ENCODE data around the gene CCDC180. TPM values are rescaled to one million over a fixed set of nuclear protein-coding genes. Genes with fewer than 3 reads are reported as not detected.

The CCDC180 gene
- polyA plus RNA-seq (2012; ENCODE audit: insufficient read length, low read depth), result not detected

- TF ChIP-seq FOXP2 (optimal IDR thresholded peaks at IDR 0.05; ENCODE audit: borderline replicate concordance, extremely low read depth, extremely low read length, insufficient read depth) (no peak), SIN3A (IDR thresholded peaks at IDR 0.05; ENCODE audit: borderline replicate concordance, insufficient read depth, low read length) (no peak), POLR2AphosphoS5 (IDR thresholded peaks at IDR 0.05; ENCODE audit: low read depth, low read length) (no peak)
Observed at GRCh38 chr9:97307500-97308163, at the start of gene CCDC180. Gene CCDC180 (plus strand): TSS chr9:97307659. CDS start chr9:97308064, 405 bp downstream.

- no peak for TF ChIP-seq SIN3A (IDR thresholded peaks at IDR 0.05; ENCODE audit: borderline replicate concordance, insufficient read depth, low read length)
Observed at GRCh38 chr9:97271292-97271691, 36.2 kb upstream of the CCDC180 start.

DNA sequence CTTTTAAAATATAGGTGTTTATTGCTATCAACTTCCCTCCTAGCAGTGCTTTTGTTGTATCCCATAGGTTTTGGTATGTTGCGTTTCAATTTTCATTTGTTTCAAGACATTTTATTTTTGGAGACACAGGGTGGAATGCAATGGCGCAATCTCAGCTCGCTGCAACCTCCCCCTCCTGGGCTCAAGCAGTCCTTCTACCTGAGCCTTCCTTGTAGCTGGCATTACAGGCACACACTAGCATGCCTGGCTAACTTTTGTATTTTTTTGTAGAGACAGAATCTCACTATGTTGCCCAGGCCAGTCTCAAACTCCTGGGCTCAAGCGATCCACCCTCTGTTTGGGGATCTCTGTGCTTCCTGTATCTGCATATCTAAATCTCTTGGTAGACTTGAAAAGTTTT lies 35.4 kb upstream of the CCDC180 start:
- no peak for TF ChIP-seq SIN3A (IDR thresholded peaks at IDR 0.05; ENCODE audit: borderline replicate concordance, insufficient read depth, low read length)
- TF ChIP-seq, protein P1, sequence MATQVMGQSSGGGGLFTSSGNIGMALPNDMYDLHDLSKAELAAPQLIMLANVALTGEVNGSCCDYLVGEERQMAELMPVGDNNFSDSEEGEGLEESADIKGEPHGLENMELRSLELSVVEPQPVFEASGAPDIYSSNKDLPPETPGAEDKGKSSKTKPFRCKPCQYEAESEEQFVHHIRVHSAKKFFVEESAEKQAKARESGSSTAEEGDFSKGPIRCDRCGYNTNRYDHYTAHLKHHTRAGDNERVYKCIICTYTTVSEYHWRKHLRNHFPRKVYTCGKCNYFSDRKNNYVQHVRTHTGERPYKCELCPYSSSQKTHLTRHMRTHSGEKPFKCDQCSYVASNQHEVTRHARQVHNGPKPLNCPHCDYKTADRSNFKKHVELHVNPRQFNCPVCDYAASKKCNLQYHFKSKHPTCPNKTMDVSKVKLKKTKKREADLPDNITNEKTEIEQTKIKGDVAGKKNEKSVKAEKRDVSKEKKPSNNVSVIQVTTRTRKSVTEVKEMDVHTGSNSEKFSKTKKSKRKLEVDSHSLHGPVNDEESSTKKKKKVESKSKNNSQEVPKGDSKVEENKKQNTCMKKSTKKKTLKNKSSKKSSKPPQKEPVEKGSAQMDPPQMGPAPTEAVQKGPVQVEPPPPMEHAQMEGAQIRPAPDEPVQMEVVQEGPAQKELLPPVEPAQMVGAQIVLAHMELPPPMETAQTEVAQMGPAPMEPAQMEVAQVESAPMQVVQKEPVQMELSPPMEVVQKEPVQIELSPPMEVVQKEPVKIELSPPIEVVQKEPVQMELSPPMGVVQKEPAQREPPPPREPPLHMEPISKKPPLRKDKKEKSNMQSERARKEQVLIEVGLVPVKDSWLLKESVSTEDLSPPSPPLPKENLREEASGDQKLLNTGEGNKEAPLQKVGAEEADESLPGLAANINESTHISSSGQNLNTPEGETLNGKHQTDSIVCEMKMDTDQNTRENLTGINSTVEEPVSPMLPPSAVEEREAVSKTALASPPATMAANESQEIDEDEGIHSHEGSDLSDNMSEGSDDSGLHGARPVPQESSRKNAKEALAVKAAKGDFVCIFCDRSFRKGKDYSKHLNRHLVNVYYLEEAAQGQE (IDR thresholded peaks at IDR 0.05; ENCODE audit: insufficient read depth in 1 of 2, low read depth in 2 of 2, low read length in 2 of 2), result no peak
- no peak for TF ChIP-seq FOXP2 (optimal IDR thresholded peaks at IDR 0.05; ENCODE audit: borderline replicate concordance, extremely low read depth, extremely low read length, insufficient read depth)
- no peak for TF ChIP-seq POLR2AphosphoS5 (IDR thresholded peaks at IDR 0.05; ENCODE audit: low read depth, low read length)
- no peak for TF ChIP-seq TAF1 (IDR thresholded peaks at IDR 0.05; ENCODE audit: borderline replicate concordance, insufficient read depth, low read length)

DNA sequence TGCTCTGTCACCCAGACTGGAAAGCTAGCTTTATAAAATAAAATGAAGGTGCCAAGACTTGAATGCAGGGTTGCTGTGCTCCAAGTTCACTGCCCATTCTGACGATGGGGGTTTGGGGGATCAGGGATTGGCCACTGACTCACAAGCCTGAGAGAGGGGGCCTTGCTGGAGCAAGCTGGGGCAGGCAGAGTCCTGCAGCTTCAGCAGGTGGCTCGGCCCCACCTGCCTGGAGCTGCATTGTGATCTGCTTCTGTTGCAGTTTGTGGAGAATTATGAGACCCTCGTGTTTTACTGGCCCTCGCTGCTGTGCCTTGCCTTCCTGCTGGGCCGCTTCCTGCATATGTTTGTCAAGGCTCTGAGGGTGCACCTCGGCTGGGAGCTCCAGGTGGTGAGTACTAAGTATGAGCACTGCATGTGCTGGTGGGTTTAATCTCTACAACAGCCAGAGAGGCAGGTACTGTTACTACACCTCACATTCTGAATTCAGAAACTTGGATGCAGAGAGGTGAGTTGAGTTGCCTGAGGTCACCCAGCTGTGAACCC lies 31.1 kb upstream of the CCDC180 start:
- no peak for TF ChIP-seq FOXP2 (optimal IDR thresholded peaks at IDR 0.05; ENCODE audit: borderline replicate concordance, extremely low read depth, extremely low read length, insufficient read depth)
- TF ChIP-seq, protein P1 (IDR thresholded peaks at IDR 0.05; ENCODE audit: insufficient read depth in 1 of 2, low read depth in 2 of 2, low read length in 2 of 2), result no peak
- TF ChIP-seq POLR2AphosphoS5 (IDR thresholded peaks at IDR 0.05; ENCODE audit: low read depth, low read length), result no peak
- TF ChIP-seq TAF1 (IDR thresholded peaks at IDR 0.05; ENCODE audit: borderline replicate concordance, insufficient read depth, low read length), result no peak
- TF ChIP-seq SIN3A (IDR thresholded peaks at IDR 0.05; ENCODE audit: borderline replicate concordance, insufficient read depth, low read length), result no peak

GRCh38 chr9:97277953-97278352 lies 29.5 kb upstream of the CCDC180 start:
- no peak for TF ChIP-seq TAF1 (IDR thresholded peaks at IDR 0.05; ENCODE audit: borderline replicate concordance, insufficient read depth, low read length)
- no peak for TF ChIP-seq POLR2AphosphoS5 (IDR thresholded peaks at IDR 0.05; ENCODE audit: low read depth, low read length)
- no peak for TF ChIP-seq SIN3A (IDR thresholded peaks at IDR 0.05; ENCODE audit: borderline replicate concordance, insufficient read depth, low read length)
- TF ChIP-seq, protein P1 (IDR thresholded peaks at IDR 0.05; ENCODE audit: insufficient read depth in 1 of 2, low read depth in 2 of 2, low read length in 2 of 2), result no peak
- no peak for TF ChIP-seq FOXP2 (optimal IDR thresholded peaks at IDR 0.05; ENCODE audit: borderline replicate concordance, extremely low read depth, extremely low read length, insufficient read depth)

DNA sequence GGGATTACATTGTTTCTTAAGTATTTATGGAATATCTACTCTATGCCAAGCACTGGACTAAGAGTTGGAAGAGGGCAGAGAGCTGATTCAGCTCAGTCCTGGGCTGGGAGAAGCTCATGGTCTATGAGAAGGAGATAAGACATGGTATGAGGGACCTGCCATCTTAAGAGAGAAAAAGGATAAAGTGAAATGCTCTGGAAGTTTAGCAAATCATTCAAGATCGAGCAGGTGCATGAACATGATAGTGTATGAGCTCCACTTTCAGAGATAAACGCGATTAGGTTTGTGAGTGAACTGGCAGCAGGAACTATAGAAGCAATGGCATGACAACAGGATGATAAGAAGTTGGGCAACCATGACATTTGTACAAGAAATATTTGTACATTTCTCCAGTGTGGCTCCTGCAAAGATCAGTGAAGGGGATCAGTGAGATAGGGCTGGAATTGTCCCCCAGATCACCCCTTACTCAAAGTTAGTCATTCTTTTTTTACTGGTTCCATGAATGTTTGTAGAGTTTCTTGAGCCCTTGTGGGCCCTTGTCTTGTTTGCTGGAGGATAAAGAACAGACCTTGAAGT lies 26.6 kb upstream of the CCDC180 start:
- TF ChIP-seq POLR2AphosphoS5 (IDR thresholded peaks at IDR 0.05; ENCODE audit: low read depth, low read length), result no peak
- TF ChIP-seq, protein P1 (IDR thresholded peaks at IDR 0.05; ENCODE audit: insufficient read depth in 1 of 2, low read depth in 2 of 2, low read length in 2 of 2), result no peak
- TF ChIP-seq SIN3A (IDR thresholded peaks at IDR 0.05; ENCODE audit: borderline replicate concordance, insufficient read depth, low read length), result no peak
- TF ChIP-seq TAF1 (IDR thresholded peaks at IDR 0.05; ENCODE audit: borderline replicate concordance, insufficient read depth, low read length), result no peak
- TF ChIP-seq FOXP2 (optimal IDR thresholded peaks at IDR 0.05; ENCODE audit: borderline replicate concordance, extremely low read depth, extremely low read length, insufficient read depth), result no peak

Measured in PFSK-1 (cell line).